Astrocyte of the cerebellum (primary cell): ENCODE data around the gene ANKRD29.

Source experiments
- DNase-seq: peaks from one replicate; pipeline ENCODE4 v3.0.0-alpha.2; 2011; ENCODE audit warnings: low read depth
- H3K4me3 ChIP-seq: 2 replicates; pipeline ENCODE4 v1.5.1; 2011; ENCODE audit warnings: mild to moderate bottlenecking, low read depth, low read length, moderate library complexity
- CTCF ChIP-seq: IDR thresholded peaks from 2 replicates; pipeline ENCODE4 v1.5.1; 2012; ENCODE audit warnings: low read length, low read depth, moderate library complexity, mild to moderate bottlenecking; ENCODE audit errors: missing control alignments
- in situ Hi-C: cut with HindIII; loops from 2 replicates; pipeline ENCODE4 v1.10.0; 2017; ENCODE audit warnings: low sequenced_read_pairs

ANKRD29 gene

GRCh38 chr18:23694637-23695430 lies 32.1 kb upstream of the ANKRD29 start:
- H3K4me3 ChIP-seq, result no peak overlapping the region
- no peak for TF ChIP-seq CTCF
- DNase-seq, result no peak
- in situ Hi-C loops, result no loop called here

GRCh38 chr18:23693846-23694245 lies 31.1 kb upstream of the ANKRD29 start:
- TF ChIP-seq CTCF, result no peak
- H3K4me3 ChIP-seq, result no peak overlapping the region
- in situ Hi-C loops, result no loop called here

GRCh38 chr18:23690505-23691068 lies 27.9 kb upstream of the ANKRD29 start:
- no peak for DNase-seq
- H3K4me3 ChIP-seq, result no peak overlapping the region
- TF ChIP-seq CTCF, result no peak
- in situ Hi-C loops, result no loop called here

More at GRCh38 chr18:23693846-23694245, 31.1 kb upstream of the ANKRD29 start:
- no peak for DNase-seq

- no peak for TF ChIP-seq CTCF
- peak overlapping the region; percentile 36 for H3K4me3 ChIP-seq
These were observed 27.1 kb upstream of the ANKRD29 start for GRCh38 chr18:23689616-23690504.

GRCh38 chr18:23689031-23689615 lies 26.4 kb upstream of the ANKRD29 start, which contains the start of gene LAMA3:
Gene LAMA3, plus strand, starts transcription at chr18:23689453. Its CDS starts 231 bp downstream, at chr18:23689684.
- peak within 1 kb of the TSS; percentile 36 for H3K4me3 ChIP-seq
- in situ Hi-C loops, result no loop called here
- peak; percentile 30 for TF ChIP-seq CTCF
- no peak for DNase-seq

More at GRCh38 chr18:23689616-23690504, 27.1 kb upstream of the ANKRD29 start:
- in situ Hi-C loops, result no loop called here
- DNase-seq, result no peak

GRCh38 chr18:23688528-23688927 lies 25.8 kb upstream of the ANKRD29 start:
- no peak overlapping the region for H3K4me3 ChIP-seq
- TF ChIP-seq CTCF, result no peak
- no peak for DNase-seq
- in situ Hi-C loops, result no loop called here
